K562 (cell line): ENCODE results near the gene YWHAB. TPM values are rescaled to one million over a fixed set of nuclear protein-coding genes. Genes with fewer than 3 reads are reported as not detected.

Source experiments
- ATAC-seq: fragments of 200-7000 bp; cut with Tn5 transposase; 3 replicates; pipeline ENCODE4 v1.9.1; 2020; ENCODE audit warnings: moderate library complexity
- BruUV-seq: library from RNA; stranded (reverse); fragments of 400-500 nt; replicated peaks from 2 replicates; lab custom pipeline; 2021; lab: Mats Ljungman, UMichigan
- CTCF ChIA-PET: fragments of 300-600 bp; formaldehyde crosslinking; extraction: SDS; loops from one replicate; lab custom pipeline; 2021; ENCODE audit warnings: low intra/inter-chr PET ratio; lab: Yijun Ruan, JAX
- POLR2A ChIA-PET: fragments of 300-600, 350-650 bp; sonication (Branson Sonifier 250); formaldehyde crosslinking; extraction: SDS; loops from one replicate; lab custom pipeline; 2021; ENCODE audit warnings: antibody characterized with exemption, inconsistent platforms; lab: Yijun Ruan, JAX
- DNase-seq, 4 experiments: peaks; one replicate each; pipeline versions ENCODE4 v3.0.0 to v3.0.0-alpha.2; 2011 to 2018; ENCODE audit warnings: low spot score in 3 of 4, mixed read lengths in 3 of 4; ENCODE audit errors: extremely low read depth in 1 of 4
- FAIRE-seq: peaks from 2 replicates; lab custom pipeline; 2011; peaks lifted over from hg19 to GRCh38; lab: Jason Lieb, UNC
- H2AFZ ChIP-seq: 2 replicates; pipeline ENCODE4 v1.6.0; 2011; ENCODE audit warnings: low read depth, low read length, control low read depth, inconsistent platforms
- H3K27ac ChIP-seq: fragments of 200-600 bp; 3 replicates; pipeline ENCODE4 v1.8.0; 2011; ENCODE audit warnings: low read depth, mild to moderate bottlenecking, control low read depth, inconsistent platforms, low read length, moderate library complexity, mixed read lengths; ENCODE audit errors: extremely low read depth
- H3K27me3 ChIP-seq, 2 experiments: fragments of 300-600 bp in 1 of 2; 2 replicates in 1 of 2; 3 replicates in 1 of 2; pipeline versions ENCODE4 v1.6.0 to v1.8.0; 2011; ENCODE audit warnings: inconsistent platforms in 2 of 2, low read length in 2 of 2, mild to moderate bottlenecking in 1 of 2, mixed read lengths in 1 of 2, moderate library complexity in 1 of 2; ENCODE audit not compliant: control insufficient read depth in 2 of 2, insufficient read depth in 2 of 2
- H3K36me3 ChIP-seq: fragments of 300-600 bp; 3 replicates; pipeline ENCODE4 v1.8.0; 2011; ENCODE audit warnings: mild to moderate bottlenecking, low read length, inconsistent platforms; ENCODE audit not compliant: control insufficient read depth, insufficient read depth
- H3K4me1 ChIP-seq, 2 experiments: fragments of 200-600 bp in 1 of 2; replicated peaks in 1 of 2; 2 replicates in 1 of 2; 3 replicates in 1 of 2; pipeline versions ENCODE4 v1.5.1 to v1.8.0; 2011; ENCODE audit warnings: inconsistent platforms in 2 of 2, low read length in 2 of 2, mild to moderate bottlenecking in 1 of 2, mixed read lengths in 1 of 2, moderate library complexity in 1 of 2; ENCODE audit not compliant: control insufficient read depth in 2 of 2, insufficient read depth in 2 of 2
- H3K4me2 ChIP-seq: 2 replicates; pipeline ENCODE4 v1.6.1; 2011; ENCODE audit warnings: low read length, control low read depth, inconsistent platforms, mixed read lengths; ENCODE audit not compliant: insufficient read depth
- H3K4me3 ChIP-seq: fragments of 200-600 bp; sonication (generic), shearing (Covaris generic); 2 replicates; pipeline ENCODE4 v1.5.1; 2016; ENCODE audit warnings: control low read depth, inconsistent platforms
- H3K79me2 ChIP-seq: fragments of 200-600 bp; 3 replicates; pipeline ENCODE4 v1.8.0; 2011; ENCODE audit warnings: low read length, inconsistent platforms; ENCODE audit not compliant: control insufficient read depth, insufficient read depth
- H3K9ac ChIP-seq, 2 experiments: 2 replicates each; pipeline versions ENCODE4 v1.6.0 to v1.6.1; 2011; ENCODE audit warnings: low read depth in 2 of 2, low read length in 2 of 2, control low read depth in 1 of 2, inconsistent platforms in 1 of 2, mild to moderate bottlenecking in 1 of 2, mixed read lengths in 1 of 2; ENCODE audit not compliant: insufficient read depth in 1 of 2
- H3K9me1 ChIP-seq: one replicate; pipeline ENCODE4 v1.6.0; 2011; ENCODE audit warnings: inconsistent platforms, mild to moderate bottlenecking, low read length, moderate library complexity; ENCODE audit not compliant: control insufficient read depth, insufficient read depth
- H3K9me3 ChIP-seq: replicated peaks from 2 replicates; pipeline ENCODE4 v1.5.1; 2011; ENCODE audit warnings: low read depth, low read length, inconsistent platforms; ENCODE audit not compliant: control insufficient read depth, insufficient read depth
- H4K20me1 ChIP-seq: replicated peaks from 2 replicates; pipeline ENCODE4 v1.6.1; 2011; ENCODE audit warnings: low read length, inconsistent platforms, mixed read lengths; ENCODE audit not compliant: control insufficient read depth, insufficient read depth
- ATF7 ChIP-seq: fragments of 450-650 bp; IDR thresholded peaks from 2 replicates; pipeline ENCODE4 v1.7.1; 2014; ENCODE audit warnings: mild to moderate bottlenecking, moderate library complexity
- BCOR ChIP-seq: fragments of 450-650 bp; IDR thresholded peaks from 2 replicates; pipeline ENCODE4 v1.6.1; 2016
- CEBPB ChIP-seq: fragments of 450-650 bp; IDR thresholded peaks from 2 replicates; pipeline ENCODE4 v1.6.1; 2016; ENCODE audit warnings: missing genetic modification characterization, missing compliant biosample characterization
- EHMT2 ChIP-seq: fragments of 450-650 bp; IDR thresholded peaks from 2 replicates; pipeline ENCODE4 v1.6.1; 2018; ENCODE audit warnings: antibody characterized with exemption
- EZH2 ChIP-seq: IDR thresholded peaks from 2 replicates; pipeline ENCODE4 v1.6.1; 2012; ENCODE audit warnings: low read depth, mild to moderate bottlenecking, inconsistent platforms, low read length, borderline replicate concordance
- IRF2 ChIP-seq: sonication (generic); formaldehyde crosslinking; IDR thresholded peaks from 2 replicates; pipeline ENCODE4 v1.8.1; 2022; ENCODE audit warnings: mild to moderate bottlenecking, missing genetic modification reagents
- JUND ChIP-seq, 2 experiments: IDR thresholded peaks; 2 replicates in 1 of 2; 3 replicates in 1 of 2; pipeline ENCODE4 v1.6.1; 2011; ENCODE audit warnings: borderline replicate concordance in 2 of 2, low read depth in 2 of 2, low read length in 2 of 2, improper control_type of control experiment in 1 of 2, missing biosample characterization in 1 of 2, missing genetic modification characterization in 1 of 2, missing genetic modification reagents in 1 of 2
- MEF2D ChIP-seq: conservative IDR thresholded peaks from 2 replicates; pipeline ENCODE4 v1.6.1; 2016; ENCODE audit warnings: low read depth, missing genetic modification characterization, missing compliant biosample characterization
- MLLT1 ChIP-seq, 2 experiments: fragments of 450-650 bp; IDR thresholded peaks; 2 replicates each; pipeline ENCODE4 v1.6.1; 2016
- MTA1 ChIP-seq: fragments of 450-650 bp; IDR thresholded peaks from 2 replicates; pipeline ENCODE4 v1.6.1; 2017; ENCODE audit warnings: borderline replicate concordance
- NFRKB ChIP-seq: fragments of 450-650 bp; IDR thresholded peaks from 2 replicates; pipeline ENCODE4 v1.6.1; 2016; ENCODE audit warnings: low read depth
- PHF8 ChIP-seq: fragments of 200-600 bp; sonication (generic); IDR thresholded peaks from 2 replicates; pipeline ENCODE4 v1.6.1; 2012; ENCODE audit warnings: mixed run types, mild to moderate bottlenecking, inconsistent platforms, low read length, moderate library complexity, borderline replicate concordance
- RCOR1 ChIP-seq, 2 experiments: IDR thresholded peaks; 2 replicates each; pipeline ENCODE4 v1.6.1; 2012; ENCODE audit warnings: low read depth in 2 of 2, low read length in 2 of 2, borderline replicate concordance in 1 of 2, improper control_type of control experiment in 1 of 2
- SMARCE1 ChIP-seq: fragments of 450-650 bp; IDR thresholded peaks from 2 replicates; pipeline ENCODE4 v1.7.1; 2016; ENCODE audit warnings: mild to moderate bottlenecking
- ZFX ChIP-seq: sonication (generic); formaldehyde crosslinking; IDR thresholded peaks from 2 replicates; pipeline ENCODE4 v1.8.0; 2022; ENCODE audit warnings: mild to moderate bottlenecking, missing genetic modification reagents, moderate library complexity
- ZKSCAN8 ChIP-seq: fragments of 200-800 bp; sonication (Bioruptor generic); IDR thresholded peaks from 2 replicates; pipeline ENCODE4 v1.6.1; 2016; ENCODE audit warnings: missing genetic modification characterization, missing compliant biosample characterization
- ZNF316 ChIP-seq: fragments of 450-650 bp; IDR thresholded peaks from 2 replicates; pipeline ENCODE4 v1.6.1; 2016
- ZNF408 ChIP-seq: fragments of 250-450 bp; sonication (Bioruptor Pico); IDR thresholded peaks from 2 replicates; pipeline ENCODE4 v1.4.0; 2020; ENCODE audit warnings: low read depth, mild to moderate bottlenecking, moderate library complexity
- ZNF668 ChIP-seq: fragments of 250-450 bp; sonication (Bioruptor Pico); IDR thresholded peaks from 2 replicates; pipeline ENCODE4 v1.8.0; 2022; ENCODE audit warnings: mild to moderate bottlenecking, inconsistent platforms
- ZNF79 ChIP-seq: fragments of 250-450 bp; sonication (Bioruptor Pico); IDR thresholded peaks from 2 replicates; pipeline ENCODE4 v1.4.0; 2020; ENCODE audit warnings: low read depth, mild to moderate bottlenecking, moderate library complexity
- WGBS: fragments of 100-300 bp; shearing (Covaris generic); methylation state at CpG from one replicate; pipeline ENCODE4 v1.1.6; 2016; ENCODE audit warnings: low coverage, mixed read lengths; ENCODE audit not compliant: insufficient coverage; ENCODE audit errors: missing lambda C conversion rate; 5-methylcytosine and 5-hydroxymethylcytosine counted together
- in situ Hi-C: fragments of 300-500 bp; cut with MboI; formaldehyde crosslinking; loops from 4 replicates; pipeline ENCODE4 v1.15.0; 2018; ENCODE audit warnings: inconsistent platforms, mixed read lengths
- intact Hi-C: fragments of 100-400 bp; cut with micrococcal nuclease; formaldehyde crosslinking; loops from 2 replicates; pipeline ENCODE4 v1.14.2; 2022
- polyA plus RNA-seq, 8 experiments: library from polyadenylated mRNA; depleted of rRNA in 4 of 8; stranded (reverse) in 5 of 8; unstranded in 3 of 8; fragments of >200 nt; fragmentation: Nextera tagmentation in 2 of 8; fragmentation: Illumina TruSeq in 1 of 8; extraction: Ambion mirVana in 2 of 8; extraction: Trizol in 1 of 8; gene quantifications; 2 replicates each; pipeline versions ENCODE4 v1.2.1 to v1.2.3, GENCODE V29; 2011 to 2014; ENCODE audit warnings: inconsistent platforms in 1 of 8, missing spikeins in 1 of 8
- total RNA-seq, 7 experiments: library from RNA; depleted of rRNA in 6 of 7; stranded (reverse); fragments of >200 nt in 6 of 7; fragmentation: Illumina TruSeq in 2 of 7; extraction: Trizol in 2 of 7; gene quantifications; 2 replicates each; pipeline versions ENCODE4 v1.2.1 to v1.2.3, GENCODE V29; 2011 to 2021; ENCODE audit warnings: low replicate concordance in 1 of 7

YWHAB gene
- total and polyA plus RNA-seq, 9 of the 15 experiments (the other 6 are each of a cell fraction or from before 2014, with no cell fraction given): 60.6 to 185 (median 96.1) TPM

GRCh38 chr20:44910690-44911262 lies 25.3 kb downstream of the YWHAB start (continued):
- TF ChIP-seq ZFX (CRISPR knock-in tag): peak; percentile 49; the same call in 1 of the 2 replicates
- TF ChIP-seq, all 486 proteins: peak for 11

- H3K9me3 ChIP-seq: no peaks in the 10 kb centered on the region
- POLR2A ChIA-PET: interaction anchor here (0.7 to 5.2 kb wide), 6 partner anchors 13 to 397 kb away, joined by 3 to 50 read pairs (median 5); partner anchors contain the start of gene MATN4
- H4K20me1 ChIP-seq: 0 out of 2 replicates have a peak, but pooled peaks cover 3% of the 10 kb centered on the region
- H3K79me2 ChIP-seq: peaks cover 20% of the 10 kb centered on the region
- peak; percentile 80 for ATAC-seq
- CTCF ChIA-PET: no interaction called here
- peak overlapping the region; percentile 83 to 84 for H3K9ac ChIP-seq
- H3K4me2 ChIP-seq: peak overlapping the region; percentile 77
- H3K27me3 ChIP-seq: no peaks in the 10 kb centered on the region
- intact Hi-C loops (loop anchor here (2.0 to 10.0 kb wide), 2 partner anchors 49 to 183 kb away; partner anchors contain the start of gene TOMM34), in situ Hi-C loops (no loop called here)
- peak overlapping the region; percentile 38 for H3K4me3 ChIP-seq
- H3K36me3 ChIP-seq: peaks cover 61% of the 10 kb centered on the region
- H2AFZ ChIP-seq: peak overlapping the region; percentile 82
- H3K9me1 ChIP-seq: no peaks in the 10 kb centered on the region
- peak; percentile 86 for FAIRE-seq
- BruUV-seq: no TSS peak
- peaks cover 13 to 24% of the 10 kb centered on the region in 2 experiments for H3K4me1 ChIP-seq
- peak overlapping the region; percentile 80; the same call in 2 of the 3 replicates for H3K27ac ChIP-seq
- 14% methylated on average over 21 of the region's 21 CpGs for WGBS
- peak; percentile 79 to 89 (median 85) for DNase-seq
- no peak for TF ChIP-seq ZNF79 (CRISPR knock-in tag)
- TF ChIP-seq ZNF668 (CRISPR knock-in tag): 0 out of 2 replicates have a peak, but pooled peaks have one; percentile 28
- peak; percentile 38; the same call in 1 of the 2 replicates for TF ChIP-seq JUND (IDR thresholded peaks at IDR 0.05; ENCODE audit: borderline replicate concordance, low read depth, low read length)
- peak; percentile 32; the same call in 1 of the 3 replicates for TF ChIP-seq JUND (tag; IDR thresholded peaks at IDR 0.05; ENCODE audit: borderline replicate concordance, low read depth, low read length)
- TF ChIP-seq SMARCE1: peak; percentile 73; the same call in 1 of the 2 replicates
- peak; percentile 36 to 59; a peak in 1 of 4 replicates for TF ChIP-seq MLLT1 (IDR thresholded peaks at IDR 0.05)
- TF ChIP-seq CEBPB (tag): peak; percentile 58
- no peak for TF ChIP-seq IRF2 (CRISPR knock-in tag)
- peak; percentile 56; the same call in 1 of the 2 replicates for TF ChIP-seq EHMT2
- peak; percentile 33; the same call in 1 of the 2 replicates for TF ChIP-seq BCOR
- TF ChIP-seq MTA1: peak; percentile 29; the same call in 1 of the 2 replicates
- TF ChIP-seq EZH2: no peak
- TF ChIP-seq RCOR1 (IDR thresholded peaks at IDR 0.05; ENCODE audit: borderline replicate concordance in 1 of 2, low read depth in 2 of 2, low read length in 2 of 2): peak in 1 of 2 experiments; percentile 34; a peak in 1 of 4 replicates
- no peak for TF ChIP-seq ZKSCAN8 (CRISPR knock-in tag)
- peak; percentile 96 for TF ChIP-seq NFRKB
- no peak for TF ChIP-seq ZNF316
- TF ChIP-seq MEF2D (tag): no peak
- TF ChIP-seq ATF7: peak; percentile 77
- no peak for TF ChIP-seq ZNF408 (CRISPR knock-in tag)
- TF ChIP-seq PHF8: peak; percentile 24; the same call in 1 of the 2 replicates
These were observed 25.9 kb downstream of the YWHAB start for GRCh38 chr20:44911264-44911921.
